G401 (cell line): ENCODE measurements around the gene ASIC3. TPM values are rescaled to one million over a fixed set of nuclear protein-coding genes. Genes with fewer than 3 reads are reported as not detected.

Source experiments
- DNase-seq: peaks from one replicate; pipeline ENCODE4 v3.0.0-alpha.2; 2015; ENCODE audit warnings: low spot score
- in situ Hi-C: cut with HindIII; loops from 2 replicates; pipeline ENCODE4 v1.10.0; 2016; ENCODE audit warnings: low sequenced_read_pairs, mixed read lengths
- total RNA-seq: library from RNA; depleted of rRNA; stranded (reverse); fragments of >200 nt; shearing (Covaris generic); gene quantifications from 2 replicates; pipeline ENCODE4 v1.2.3, GENCODE V29; 2014; rRNA removed

ASIC3 gene
- total RNA-seq, 1 experiment from 2014 or later: not detected

DNA sequence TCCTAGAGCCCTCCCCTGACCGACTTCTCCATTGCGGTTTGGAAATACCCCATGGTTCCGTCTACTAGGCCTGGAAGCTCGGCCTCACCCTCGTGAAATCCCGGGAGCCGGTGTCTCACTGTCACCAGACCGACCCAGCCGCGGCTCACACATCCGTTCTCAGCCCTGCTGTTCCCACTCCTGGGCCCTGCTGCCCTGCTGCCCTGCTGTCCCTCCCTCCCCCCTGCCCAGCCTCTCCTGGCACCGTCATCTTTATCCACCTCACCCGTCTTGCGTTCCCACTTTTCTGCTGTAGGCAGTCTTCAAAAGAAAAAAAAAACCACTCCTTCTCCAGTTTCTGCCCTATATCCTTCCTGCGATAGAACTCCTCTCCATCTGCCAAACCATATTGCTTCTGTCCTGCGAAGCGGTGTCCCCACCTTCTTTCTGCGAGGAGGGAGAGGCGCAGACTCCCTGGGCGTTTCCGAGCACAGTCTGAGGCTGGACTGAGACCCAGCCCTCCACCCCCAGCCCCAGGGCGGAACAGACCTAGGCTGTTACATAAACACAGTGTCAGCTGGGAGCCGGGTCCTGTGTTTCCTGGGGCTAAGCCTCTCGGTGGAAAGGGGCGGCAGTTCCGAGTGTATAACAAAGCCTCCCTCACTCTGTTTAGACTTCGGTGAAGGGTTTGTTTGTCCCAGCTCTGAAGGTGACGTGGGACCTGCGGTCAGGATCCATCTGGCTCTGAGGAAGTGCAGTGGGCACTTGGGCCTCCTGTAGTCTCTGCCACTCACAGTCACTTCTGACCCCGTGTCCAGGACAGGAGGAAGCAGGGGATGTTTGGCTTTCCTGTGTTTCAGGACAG, 40.7 kb downstream of the ASIC3 start:
- in situ Hi-C loops: no loop called here
- DNase-seq: peak; percentile 65

DNA sequence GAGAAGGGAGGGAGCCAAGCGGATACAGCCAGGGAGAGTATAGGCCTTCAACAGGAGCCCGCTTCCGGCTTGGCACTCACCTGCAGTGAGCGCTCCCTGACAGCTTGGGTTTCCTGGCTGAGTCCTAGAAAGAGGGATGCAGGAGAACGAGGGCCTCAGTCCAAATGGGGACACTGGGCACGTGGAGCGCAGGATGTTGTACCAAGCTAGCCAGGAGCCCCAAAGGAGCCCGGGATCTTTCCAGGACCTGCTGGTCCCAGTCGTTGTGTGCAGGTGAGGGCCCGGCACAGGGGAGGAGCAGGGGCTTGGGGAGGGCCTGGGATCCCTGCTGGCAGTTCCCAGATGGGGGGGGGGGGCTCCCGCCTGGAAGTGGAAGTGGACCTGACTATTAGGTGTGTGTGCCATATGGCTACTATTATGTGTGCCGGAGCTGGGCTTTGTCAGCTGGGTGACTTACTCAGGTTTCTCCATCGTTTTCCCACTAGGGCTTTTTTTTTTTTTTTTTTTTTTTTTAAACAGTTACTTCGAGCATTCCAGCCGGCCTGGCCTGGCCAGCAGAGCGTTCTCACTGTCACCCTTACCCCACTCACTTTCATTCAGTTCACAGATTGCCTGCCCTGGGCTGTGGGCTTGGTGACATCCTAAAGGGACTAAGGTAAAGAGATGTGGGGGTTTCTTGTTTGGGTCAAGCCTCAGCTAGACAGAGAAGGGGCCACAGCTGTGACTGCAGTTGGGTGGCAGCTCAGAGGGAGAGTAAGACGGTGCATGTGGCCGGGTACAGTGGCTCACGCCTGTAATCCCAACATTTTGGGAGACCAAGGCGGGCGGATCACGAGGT, 41.8 kb downstream of the ASIC3 start:
- DNase-seq: peak; percentile 92
- in situ Hi-C loops: no loop called here

DNA sequence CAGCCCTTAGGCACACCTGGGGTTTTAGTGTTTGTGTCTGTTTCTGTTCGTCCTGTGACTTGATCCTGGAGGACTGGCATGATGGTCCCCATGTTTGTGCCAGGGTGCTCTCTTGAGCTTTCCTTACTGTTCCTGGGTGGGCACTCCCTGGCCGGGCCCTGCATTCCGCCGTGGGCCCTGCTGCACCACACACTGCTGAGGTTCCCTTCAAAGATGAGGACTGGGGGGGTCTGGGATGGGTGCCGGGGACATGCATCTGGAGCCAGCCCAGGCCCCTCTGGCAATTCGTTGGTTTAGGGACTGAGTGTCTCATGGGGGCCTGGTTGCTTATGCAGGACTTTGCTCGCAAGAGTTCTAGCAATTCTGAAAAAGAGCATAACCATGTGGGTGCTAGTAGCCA, 42.7 kb downstream of the ASIC3 start:
- in situ Hi-C loops: no loop called here
- DNase-seq: no peak

DNA sequence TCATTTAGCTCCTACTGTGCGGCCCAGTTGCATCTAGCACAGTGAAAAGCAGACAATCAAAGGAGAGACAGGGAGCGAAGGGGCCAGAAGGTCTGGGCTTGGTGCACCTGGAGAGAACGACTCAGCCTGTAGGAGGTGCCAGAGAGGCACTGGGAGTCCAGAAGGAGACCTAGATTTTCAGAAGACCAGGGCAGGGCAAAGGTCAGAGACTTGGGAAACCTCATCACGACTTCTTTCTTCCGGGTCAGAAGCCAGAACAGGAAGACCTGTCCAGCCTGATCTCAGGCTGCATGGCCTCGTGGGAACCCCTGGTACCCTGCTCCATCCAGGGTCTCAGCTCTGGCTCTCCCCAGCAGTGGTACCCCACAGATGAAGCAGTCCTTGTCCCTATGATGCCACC, 43.1 kb downstream of the ASIC3 start:
- in situ Hi-C loops: no loop called here

DNA sequence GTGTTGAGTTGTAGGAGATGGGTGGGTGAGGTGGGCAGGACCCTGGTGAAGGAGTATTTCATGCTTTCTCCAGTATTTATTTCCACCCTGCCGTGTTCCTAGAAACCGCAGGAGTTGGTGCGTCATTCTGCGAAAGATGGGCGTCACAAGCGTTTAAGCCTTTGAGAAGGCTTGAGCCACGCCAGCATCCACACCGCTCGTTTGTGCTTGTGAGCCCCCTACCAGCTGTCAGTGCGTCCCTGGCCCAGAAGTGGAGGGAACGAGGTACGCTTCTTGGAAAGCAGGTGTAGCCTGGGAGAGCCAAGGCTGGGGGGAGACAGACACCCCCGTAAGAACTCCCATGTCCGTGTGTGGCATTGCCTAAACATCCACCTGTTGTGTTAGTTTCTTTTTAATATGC, 43.7 kb downstream of the ASIC3 start:
- in situ Hi-C loops: no loop called here
- DNase-seq: no peak

More for the DNA sequence above, 43.1 kb downstream of the ASIC3 start:
- DNase-seq: no peak

DNA sequence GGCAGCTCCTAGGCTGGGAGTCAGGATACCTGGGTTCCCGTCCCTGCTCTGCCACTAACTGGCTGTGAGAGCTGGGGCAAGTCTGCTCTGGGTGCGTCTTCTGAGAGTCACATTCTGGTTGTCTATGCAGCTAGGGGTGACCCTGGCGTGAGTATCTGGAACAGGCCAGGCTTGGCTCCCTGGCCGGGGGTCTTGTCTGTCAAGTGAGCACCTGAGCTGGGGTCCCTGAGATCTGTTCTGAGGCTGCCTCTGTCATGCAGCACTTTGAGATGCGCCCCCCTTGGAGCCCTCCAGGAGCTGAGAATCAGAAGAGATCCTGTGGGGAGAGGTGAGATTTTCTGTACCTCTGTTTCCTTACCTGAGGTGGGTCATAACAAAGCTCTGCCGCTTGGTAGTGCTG, 45.4 kb downstream of the ASIC3 start:
- in situ Hi-C loops: no loop called here
- DNase-seq: no peak

DNA sequence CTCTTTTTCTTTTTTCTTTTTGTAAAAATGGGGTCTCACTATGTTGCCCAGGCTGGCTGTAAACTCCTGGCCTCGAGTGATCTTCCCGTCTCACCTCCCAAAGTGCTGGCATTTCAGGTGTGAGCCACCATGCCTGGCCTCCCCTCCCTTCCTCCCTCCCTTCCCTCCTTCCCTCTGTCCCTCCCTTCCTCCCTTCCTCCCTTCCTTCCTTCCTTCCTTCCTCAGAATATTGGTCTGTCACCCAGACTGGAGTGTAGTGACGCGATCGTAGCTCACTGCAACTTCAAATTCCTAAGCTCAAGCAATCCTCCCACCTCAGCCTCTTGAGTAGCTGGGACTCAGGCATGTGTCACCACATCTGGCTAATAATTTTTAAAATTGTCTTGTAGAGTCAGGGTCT, 46.3 kb downstream of the ASIC3 start:
- in situ Hi-C loops: no loop called here

DNA sequence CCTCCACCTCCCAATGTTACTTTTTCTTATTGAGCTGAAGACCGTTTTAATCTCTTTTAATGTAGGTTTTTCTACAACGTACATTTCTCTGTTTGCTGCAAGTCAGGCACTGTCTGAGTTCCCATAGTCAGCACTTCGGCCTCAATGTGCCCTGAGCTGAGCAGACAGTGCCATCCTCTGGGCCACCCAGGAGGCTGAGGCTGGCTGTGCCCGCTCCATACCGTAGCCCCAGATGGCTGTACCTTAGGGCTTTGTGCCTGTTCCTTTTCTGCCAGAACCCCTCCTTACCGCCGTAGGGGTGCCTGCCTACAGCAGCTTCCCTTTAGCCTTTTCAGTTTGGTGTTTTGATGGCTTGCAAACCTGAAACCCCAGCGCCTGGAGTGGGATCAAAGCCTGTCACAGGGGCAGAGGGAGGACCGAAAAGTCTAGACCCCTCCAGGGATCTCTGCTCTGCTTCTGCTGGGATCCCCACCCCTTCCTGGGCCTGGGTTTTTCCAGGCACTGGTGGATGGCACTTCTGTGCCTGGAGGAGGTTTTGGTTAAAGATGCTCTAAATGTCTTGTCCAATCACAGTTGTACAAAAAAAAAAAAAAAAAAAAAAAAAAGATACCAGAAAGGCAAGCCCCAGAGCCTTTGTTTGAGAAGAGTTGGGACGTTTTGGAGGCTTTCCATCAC, 46.9 kb downstream of the ASIC3 start:
- DNase-seq: no peak
- in situ Hi-C loops: no loop called here

More for the DNA sequence above, 46.3 kb downstream of the ASIC3 start:
- DNase-seq: no peak

DNA sequence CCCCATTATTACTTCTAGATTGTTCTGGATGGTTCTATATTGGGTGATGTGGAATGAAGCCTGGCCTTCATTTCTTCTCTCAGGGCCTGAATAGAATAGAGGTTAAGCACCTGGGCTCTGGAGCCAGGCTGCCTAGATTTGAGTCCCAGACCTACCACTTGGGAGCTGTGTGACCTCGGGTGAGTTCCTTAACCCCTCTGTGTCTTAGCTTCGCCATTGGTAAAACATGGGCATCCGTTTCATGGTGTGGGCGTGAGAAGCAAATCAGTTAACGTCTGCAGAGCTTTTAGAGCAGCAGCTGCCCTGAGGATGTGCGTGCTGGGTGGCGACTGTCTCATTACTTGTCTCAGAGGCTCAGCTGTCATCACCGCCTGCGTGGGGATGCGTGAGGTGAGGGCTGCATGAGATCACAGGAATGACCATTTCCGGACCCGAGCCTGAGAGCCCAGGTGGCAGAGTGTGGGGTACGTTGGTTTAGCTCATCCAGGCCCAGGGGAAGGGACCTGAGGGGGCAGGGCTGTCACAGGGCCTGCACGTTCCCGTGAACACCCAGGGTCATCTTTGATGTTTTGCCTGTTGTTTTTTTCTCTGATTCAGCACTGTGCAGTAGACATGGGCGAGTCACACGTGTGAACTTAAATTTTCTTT, 47.6 kb downstream of the ASIC3 start:
- no peak for DNase-seq
- in situ Hi-C loops: no loop called here

DNA sequence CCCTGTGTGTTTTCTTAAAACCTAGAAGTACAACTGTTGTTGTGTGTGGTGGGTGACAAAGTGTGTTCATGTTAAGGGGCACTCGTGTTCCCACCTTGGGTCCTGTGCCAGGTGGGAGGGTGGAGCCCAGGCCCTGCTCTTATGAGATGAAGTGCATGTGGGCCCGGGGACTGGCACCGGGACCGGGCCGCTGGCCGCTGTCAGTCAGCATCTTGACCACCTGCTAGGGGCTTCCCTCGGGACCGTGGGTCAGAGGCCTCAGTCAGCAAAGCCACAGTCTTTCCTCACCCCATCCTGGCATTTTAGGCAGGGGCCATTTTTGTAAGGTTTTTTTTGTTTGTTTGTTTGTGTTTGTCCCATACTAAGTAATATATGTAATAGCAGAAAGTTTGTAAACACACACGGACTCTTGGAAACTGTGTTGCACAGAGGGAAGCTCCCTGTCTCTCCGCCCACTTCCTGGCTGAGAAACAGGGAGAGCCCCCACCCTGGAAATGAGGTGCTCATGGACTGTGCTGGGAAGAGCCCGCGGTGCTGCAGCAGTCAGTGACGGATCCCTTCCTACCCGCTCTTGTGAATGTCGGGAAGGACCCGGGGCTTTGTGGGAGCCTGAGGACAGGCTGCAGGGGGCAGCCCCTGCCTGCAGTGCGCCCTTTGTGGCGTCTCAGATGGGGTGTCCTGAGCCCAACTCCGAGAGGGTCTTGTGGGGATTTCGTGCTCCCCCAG, 51.3 kb downstream of the ASIC3 start:
- in situ Hi-C loops: no loop called here

DNA sequence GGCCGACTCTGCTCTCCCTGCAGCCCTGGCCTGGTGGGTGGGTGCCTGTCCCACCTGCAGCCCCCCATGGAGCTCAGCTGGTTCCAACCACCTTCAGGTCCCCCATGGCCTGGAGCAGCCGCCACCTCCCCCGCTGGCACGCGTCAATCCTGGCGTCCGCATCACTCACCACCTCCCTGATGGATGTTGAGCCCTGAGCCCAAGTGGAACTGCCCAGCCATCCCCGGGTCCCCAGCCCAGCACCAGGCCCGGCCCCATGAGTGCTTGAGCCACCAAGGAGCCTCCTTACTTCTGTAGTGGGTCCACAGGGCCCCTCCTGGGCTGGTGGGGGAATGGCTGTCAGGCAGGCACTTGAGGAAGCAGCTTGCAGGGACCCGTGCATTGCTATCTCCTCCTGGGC, 52.6 kb downstream of the ASIC3 start:
- in situ Hi-C loops: no loop called here
- no peak for DNase-seq

More for the DNA sequence above, 51.3 kb downstream of the ASIC3 start:
- DNase-seq: no peak

DNA sequence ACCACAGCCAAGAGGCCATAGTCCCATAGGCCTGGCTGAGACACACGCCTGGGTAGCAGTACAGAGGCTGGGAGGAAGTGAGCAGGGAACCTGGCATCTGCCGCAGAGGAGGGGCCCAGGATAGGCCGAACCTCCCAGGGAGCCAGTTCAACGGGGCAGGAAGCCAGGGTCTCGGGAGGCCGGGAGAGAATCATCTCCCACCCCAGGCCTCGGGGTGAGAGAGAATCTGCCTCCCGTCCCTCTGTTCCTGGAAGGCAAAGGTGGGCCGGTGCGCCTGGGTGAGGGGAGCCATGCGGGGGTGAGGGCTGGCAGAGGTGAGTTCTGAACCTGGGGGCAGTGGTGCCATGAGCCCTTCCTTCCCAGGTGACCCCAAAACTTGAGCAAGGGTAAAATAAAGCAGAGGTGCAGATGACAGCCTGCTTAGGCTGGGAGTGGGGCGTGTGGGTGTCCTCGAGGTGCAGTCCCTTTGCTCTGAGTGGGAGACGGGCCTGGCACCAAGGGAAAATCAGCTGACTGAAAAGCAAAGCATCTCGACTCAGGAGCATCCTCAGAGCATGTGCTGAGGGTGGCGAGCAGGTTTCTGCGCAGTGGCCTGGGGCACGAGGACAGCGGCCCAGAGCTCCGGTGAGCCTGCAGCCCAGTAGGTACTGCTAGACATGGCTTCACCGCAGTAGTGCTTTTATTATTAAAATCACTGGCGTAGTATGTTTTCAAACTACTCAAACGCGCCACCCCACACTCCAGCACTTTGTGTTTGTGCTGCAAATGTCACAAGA, 53.5 kb downstream of the ASIC3 start:
- in situ Hi-C loops: no loop called here
- no peak for DNase-seq

Other genes with a start within 250 kb of the ASIC3 start
- gene TMEM176B, start 248.2 kb upstream of the ASIC3 start, total RNA-seq: 1.8 and 7.8 TPM in 2 replicates
- gene TMEM176A, start 247.8 kb upstream of the ASIC3 start, total RNA-seq: not detected in 2 replicates
- gene AOC1, start 196.0 kb upstream of the ASIC3 start, total RNA-seq: 0.92 TPM in 1 of 2 replicates, not detected in the other
- gene KCNH2, start 70.2 kb upstream of the ASIC3 start, total RNA-seq: 10.8 and 11.5 TPM in 2 replicates
- gene NOS3, start 57.5 kb upstream of the ASIC3 start, total RNA-seq: 34.5 and 41.6 TPM in 2 replicates
- gene ATG9B, start 24.0 kb upstream of the ASIC3 start, total RNA-seq: 0.34 and 0.49 TPM in 2 replicates
- 34.0 and 57.0 TPM in 2 replicates for gene ABCB8, start 20.1 kb upstream of the ASIC3 start, total RNA-seq
- gene CDK5, start 9.4 kb downstream of the ASIC3 start, total RNA-seq: 18.5 and 25.3 TPM in 2 replicates
- 363 and 382 TPM in 2 replicates for gene SLC4A2, start 11.1 kb downstream of the ASIC3 start, total RNA-seq
- gene FASTK, start 32.3 kb downstream of the ASIC3 start, total RNA-seq: 57.2 and 62.9 TPM in 2 replicates
- gene TMUB1, start 35.0 kb downstream of the ASIC3 start, total RNA-seq: 94.3 and 112 TPM in 2 replicates
- gene AGAP3, start 37.9 kb downstream of the ASIC3 start, total RNA-seq: 49.4 and 51.9 TPM in 2 replicates
- 0.37 TPM in 1 of 2 replicates, not detected in the other for gene GBX1, start 119.2 kb downstream of the ASIC3 start, total RNA-seq
- gene ASB10, start 138.7 kb downstream of the ASIC3 start, total RNA-seq: not detected in 2 replicates
- gene H2BK1, start 162.0 kb downstream of the ASIC3 start, total RNA-seq: not detected in 2 replicates
- 63.0 and 99.0 TPM in 2 replicates for gene ABCF2, start 178.7 kb downstream of the ASIC3 start, total RNA-seq
- gene CHPF2, start 184.0 kb downstream of the ASIC3 start, total RNA-seq: 22.3 and 31.1 TPM in 2 replicates
- gene SMARCD3, start 200.2 kb downstream of the ASIC3 start, total RNA-seq: 65.7 and 68.2 TPM in 2 replicates